Measurements from ENCODE around the gene ZMAT1.

DNA sequence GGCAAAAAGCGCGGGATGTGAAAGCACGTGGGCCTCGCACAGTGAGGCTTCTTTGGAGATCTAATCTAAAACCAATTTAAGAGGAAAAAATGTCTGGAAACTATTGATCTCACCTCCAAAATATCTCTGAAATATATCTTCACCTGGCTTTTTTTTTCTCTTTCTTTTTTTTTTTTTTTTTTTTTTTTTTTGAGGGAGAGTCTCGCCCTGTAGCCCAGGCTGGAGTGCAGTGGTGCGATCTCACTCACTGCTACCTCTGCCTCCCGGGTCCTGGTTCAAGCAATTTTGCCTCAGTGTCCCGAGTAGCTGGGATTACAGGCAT is 383 bp upstream of the ZMAT1 start:
- TF ChIP-seq POLR2A (IDR thresholded peaks at IDR 0.05), result no peak
- no peak for TF ChIP-seq CTCF (IDR thresholded peaks at IDR 0.05 in 4 of 5, conservative IDR thresholded peaks at IDR 0.05 in 1 of 5)

Measured in gastrocnemius medialis (tissue), 4 donors.